Measurements from ENCODE around the gene MRPL53.

Gene MRPL53

DNA sequence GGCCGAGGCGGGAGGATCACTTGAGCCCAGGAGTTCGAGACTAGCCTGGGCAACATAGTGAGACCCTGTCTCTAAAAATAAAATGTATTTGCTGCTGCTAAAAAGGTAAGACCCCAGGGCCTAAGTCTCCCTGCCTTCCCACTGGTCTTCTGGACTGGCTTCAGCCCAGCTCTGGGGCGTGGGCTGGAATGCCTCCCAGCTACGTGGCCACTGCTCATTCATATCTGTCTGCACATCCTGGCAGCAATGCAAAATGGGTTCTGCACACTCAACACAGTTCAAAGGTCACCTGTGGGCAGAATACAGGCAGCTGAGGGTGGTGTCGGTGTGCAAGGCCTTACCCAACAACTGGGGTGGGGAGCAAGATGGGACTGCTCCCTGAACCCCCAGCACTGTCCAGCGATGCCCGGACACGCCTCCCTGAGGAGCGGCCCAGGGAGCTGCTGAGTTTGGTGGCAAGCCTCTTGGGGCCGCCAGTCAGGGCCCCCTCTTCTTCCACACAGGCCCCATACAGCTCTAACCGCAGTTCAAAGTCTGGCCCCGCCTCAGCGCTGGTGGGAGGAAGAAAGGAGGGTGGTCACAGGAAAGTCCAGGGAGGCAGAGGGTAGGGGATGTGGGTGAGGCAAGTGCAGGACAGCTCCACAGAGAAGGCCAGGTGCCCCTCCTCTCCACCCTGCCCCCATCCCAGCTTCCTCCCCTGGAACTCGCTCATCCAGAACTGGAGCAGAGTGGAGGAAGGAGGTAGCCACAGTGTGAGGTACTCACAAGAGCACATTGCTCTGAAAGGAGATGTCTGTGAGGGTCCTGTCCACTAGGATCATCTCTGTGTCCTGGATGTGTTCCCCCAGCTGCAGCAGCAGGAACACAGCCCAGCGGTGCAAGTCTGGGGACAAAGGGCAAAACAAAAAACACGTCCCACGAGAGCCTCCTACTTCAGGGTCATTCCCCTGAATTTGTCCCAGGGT lies 42.7 kb downstream of the MRPL53 start:
- no peak for DNase-seq (ENCODE audit: low read depth)

- DNase-seq (ENCODE audit: low read depth): no peak
Measured at GRCh38 chr2:74428675-74429074, 43.8 kb downstream of the MRPL53 start.

DNA sequence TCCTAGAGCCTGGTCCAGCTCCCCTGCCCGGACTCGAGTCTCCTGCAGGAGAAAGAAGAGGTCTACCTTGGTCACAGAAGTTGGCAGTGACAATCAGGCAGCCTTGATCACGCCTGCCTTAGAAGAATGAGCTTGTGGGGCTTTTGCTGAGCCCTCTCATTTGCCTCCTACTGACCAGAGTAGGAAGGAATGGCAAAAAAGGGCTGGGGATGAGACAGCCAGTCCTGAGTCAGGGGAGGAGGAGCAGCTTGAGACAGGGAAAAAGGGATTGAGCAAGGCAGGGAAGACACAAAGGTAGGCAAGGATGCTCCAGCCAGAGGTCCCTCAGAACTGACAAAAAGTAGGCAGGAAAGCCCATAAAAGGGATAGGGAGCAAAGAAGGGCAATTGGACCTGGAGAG lies 44.9 kb downstream of the MRPL53 start:
- DNase-seq (ENCODE audit: low read depth): no peak

- no peak for DNase-seq (ENCODE audit: low read depth)
Measured at GRCh38 chr2:74426181-74426758, 46.2 kb downstream of the MRPL53 start.

DNA sequence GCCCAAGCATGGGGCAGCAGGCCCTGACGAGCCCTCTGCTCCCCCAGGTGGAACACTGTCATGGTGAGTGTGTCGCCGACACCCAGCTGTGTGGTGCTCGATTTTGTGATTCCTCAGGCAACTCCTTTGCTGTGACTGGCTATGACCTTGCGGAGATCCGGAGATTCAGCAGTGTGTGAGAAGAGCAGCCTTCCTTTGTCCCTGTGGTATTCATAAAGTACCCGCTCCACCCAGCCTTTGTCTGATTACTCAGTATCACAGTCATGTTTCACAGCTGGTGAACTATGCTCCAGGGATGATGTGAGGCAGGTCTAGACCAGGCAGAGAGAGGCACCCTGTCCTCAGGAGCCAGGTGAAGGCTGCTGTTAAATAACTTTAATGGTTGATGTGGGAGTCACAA lies 47.0 kb downstream of the MRPL53 start:
- no peak for DNase-seq (ENCODE audit: low read depth)

DNA sequence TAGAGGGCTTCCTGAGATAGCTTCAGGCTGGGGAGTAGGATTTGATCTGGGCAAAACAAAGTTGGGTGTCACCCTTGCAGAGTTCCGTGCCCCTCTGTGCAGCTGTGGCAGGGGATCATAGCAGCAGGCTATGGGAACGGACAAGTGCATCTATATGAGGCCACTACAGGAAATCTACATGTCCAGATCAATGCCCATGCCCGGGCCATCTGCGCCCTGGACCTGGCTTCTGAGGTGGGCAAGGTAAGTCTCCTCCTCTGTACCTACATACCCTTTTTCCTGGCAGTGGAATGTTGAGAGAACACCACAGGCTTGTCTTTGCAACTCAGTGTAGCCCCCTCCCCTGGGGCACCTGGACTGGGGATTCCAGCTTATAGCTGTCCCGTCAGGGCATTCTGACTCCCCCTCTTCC lies 47.5 kb downstream of the MRPL53 start:
- no peak for DNase-seq (ENCODE audit: low read depth)

DNA sequence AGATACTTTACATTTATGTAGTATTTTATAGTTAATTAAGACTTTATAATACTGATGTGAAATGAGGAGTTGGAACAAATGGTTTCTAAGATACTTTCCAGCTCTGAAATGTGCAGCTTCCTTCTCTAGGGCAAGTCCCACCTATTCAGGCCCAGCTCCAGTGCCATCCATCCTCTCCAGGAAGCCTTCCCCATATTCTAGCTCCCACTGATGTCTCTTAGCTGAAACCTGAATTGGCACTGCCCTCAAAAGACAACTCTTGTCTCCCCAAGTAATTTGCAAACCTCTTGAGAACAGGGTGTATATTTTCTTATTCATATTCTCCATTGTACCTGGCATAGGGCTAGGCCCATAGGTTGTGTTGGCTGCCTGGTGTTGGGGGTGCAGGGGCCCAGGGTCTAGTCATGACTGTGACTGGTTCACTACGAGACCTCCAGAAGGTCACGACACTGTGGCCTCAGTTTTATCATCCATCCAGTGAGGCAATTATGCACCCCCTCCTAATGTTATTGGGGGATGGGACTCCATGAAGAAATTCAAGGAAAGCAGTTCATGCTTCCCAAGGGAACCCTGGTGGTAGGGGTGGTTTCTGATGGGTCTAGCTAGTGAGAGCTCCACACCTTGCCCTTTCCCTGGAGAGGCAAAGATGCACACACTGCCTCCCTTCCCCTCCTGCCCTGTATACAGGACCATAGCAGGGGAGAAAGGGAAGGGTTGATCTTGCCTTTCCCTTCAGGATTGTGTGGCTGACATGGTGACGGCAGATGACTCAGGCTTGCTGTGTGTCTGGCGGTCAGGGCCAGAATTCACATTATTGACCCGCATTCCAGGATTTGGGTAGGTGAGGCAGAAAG lies 48.1 kb downstream of the MRPL53 start:
- DNase-seq (ENCODE audit: low read depth): no peak

DNA sequence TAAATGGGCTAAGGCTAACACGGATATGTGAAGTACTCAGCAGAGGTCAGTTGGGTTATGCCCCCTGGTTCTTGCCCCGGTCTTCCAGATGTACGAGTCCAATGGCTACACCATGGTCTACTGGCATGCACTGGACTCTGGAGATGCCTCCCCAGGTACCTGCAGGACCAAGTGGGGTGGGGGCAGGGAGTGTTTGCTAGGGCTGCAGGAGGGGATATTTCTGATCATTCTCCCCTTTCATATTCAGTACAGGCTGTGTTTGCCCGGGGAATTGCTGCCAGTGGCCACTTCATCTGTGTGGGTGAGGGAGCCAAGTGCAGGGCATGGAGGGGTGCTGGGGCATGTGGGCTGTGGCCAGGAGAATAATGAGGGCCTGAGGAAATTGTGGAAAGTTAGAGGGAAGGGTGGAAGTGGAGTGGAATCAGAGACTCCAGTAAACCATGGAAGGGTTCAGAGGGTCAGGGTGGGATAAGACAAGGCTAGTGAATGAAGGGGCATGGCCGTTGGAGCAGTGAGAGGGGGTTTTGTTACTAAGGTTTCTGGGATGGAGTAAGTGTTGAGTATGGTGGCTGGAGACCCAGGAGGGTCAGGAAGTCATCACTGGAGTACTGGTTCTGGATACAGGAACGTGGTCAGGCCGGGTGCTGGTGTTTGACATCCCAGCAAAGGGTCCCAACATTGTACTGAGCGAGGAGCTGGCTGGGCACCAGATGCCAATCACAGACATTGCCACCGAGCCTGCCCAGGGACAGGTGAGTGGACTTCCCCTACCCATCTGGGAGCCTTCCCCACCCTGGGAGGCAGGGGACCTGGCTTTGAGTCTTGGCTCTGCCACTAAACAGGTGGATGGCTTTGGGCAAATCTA lies 49.0 kb downstream of the MRPL53 start:
- no peak for DNase-seq (ENCODE audit: low read depth)
